CD14-positive monocyte (primary cell): ENCODE measurements around the gene CAMK1D. TPM values are rescaled to one million over a fixed set of nuclear protein-coding genes. Genes with fewer than 3 reads are reported as not detected.

ENCODE experiments used
- DNase-seq, 3 donors: peaks; one replicate each; pipeline ENCODE4 v3.0.0-alpha.2; 2011 to 2022
- H2AFZ ChIP-seq: 2 replicates; pipeline ENCODE4 v1.6.0; 2012; ENCODE audit warnings: mild to moderate bottlenecking, low read depth, low read length, inconsistent platforms; ENCODE audit not compliant: insufficient read depth, poor library complexity, severe bottlenecking
- H3K27ac ChIP-seq, 2 donors: 1 replicate in 1 of 2; 2 replicates in 1 of 2; pipeline ENCODE4 v1.5.1; 2012 to 2013; ENCODE audit warnings: low read length in 2 of 2, control low read depth in 1 of 2, inconsistent platforms in 1 of 2, low read depth in 1 of 2, mild to moderate bottlenecking in 1 of 2
- H3K27me3 ChIP-seq, 2 donors: one replicate each; pipeline versions ENCODE4 v1.6.0 to v1.6.1; 2011 to 2013; ENCODE audit warnings: low read length in 2 of 2; ENCODE audit not compliant: control insufficient read depth in 2 of 2, insufficient read depth in 2 of 2
- H3K36me3 ChIP-seq, 2 donors: replicated peaks in 1 of 2; 1 replicate in 1 of 2; 2 replicates in 1 of 2; pipeline versions ENCODE4 v1.5.1 to v1.6.1; 2012 to 2013; ENCODE audit warnings: low read length in 2 of 2, control low read depth in 1 of 2, inconsistent platforms in 1 of 2, mild to moderate bottlenecking in 1 of 2; ENCODE audit not compliant: insufficient read depth in 2 of 2, control insufficient read depth in 1 of 2
- H3K4me1 ChIP-seq, 2 donors: 1 replicate in 1 of 2; 2 replicates in 1 of 2; pipeline versions ENCODE4 v1.5.1 to v1.6.1; 2012 to 2013; ENCODE audit warnings: low read length in 2 of 2, control low read depth in 1 of 2, inconsistent platforms in 1 of 2, mild to moderate bottlenecking in 1 of 2, moderate library complexity in 1 of 2; ENCODE audit not compliant: insufficient read depth in 2 of 2, control insufficient read depth in 1 of 2
- H3K4me2 ChIP-seq: replicated peaks from 2 replicates; pipeline ENCODE3; 2012; ENCODE audit warnings: low read length, moderate library complexity, mild to moderate bottlenecking; ENCODE audit not compliant: poor library complexity, severe bottlenecking; ENCODE audit errors: extremely low read depth
- H3K4me3 ChIP-seq, 3 experiments: fragments of 200-600 bp in 1 of 3; sonication (generic) in 1 of 3; replicated peaks in 1 of 3; 1 replicate in 2 of 3; 2 replicates in 1 of 3; pipeline ENCODE4 v1.5.1; 2011 to 2013; ENCODE audit warnings: low read length in 3 of 3, mild to moderate bottlenecking in 3 of 3, control low read depth in 2 of 3, low read depth in 2 of 3, inconsistent platforms in 1 of 3, moderate library complexity in 1 of 3
- H3K79me2 ChIP-seq: 2 replicates; pipeline ENCODE4 v1.6.0; 2012; ENCODE audit warnings: mild to moderate bottlenecking, control low read depth, inconsistent platforms, low read length, moderate library complexity; ENCODE audit not compliant: insufficient read depth
- H3K9ac ChIP-seq: 2 replicates; pipeline ENCODE4 v1.6.0; 2017; ENCODE audit warnings: low read length, mild to moderate bottlenecking; ENCODE audit not compliant: insufficient read depth, poor library complexity, severe bottlenecking
- H3K9me3 ChIP-seq, 2 donors: replicated peaks in 1 of 2; 1 replicate in 1 of 2; 2 replicates in 1 of 2; pipeline versions ENCODE4 v1.5.1 to v1.6.1; 2012 to 2013; ENCODE audit warnings: low read length in 2 of 2, control low read depth in 1 of 2; ENCODE audit not compliant: control insufficient read depth in 1 of 2, insufficient read depth in 1 of 2
- H4K20me1 ChIP-seq: 2 replicates; pipeline ENCODE4 v1.6.0; 2012; ENCODE audit warnings: mild to moderate bottlenecking, low read length, control low read depth, moderate library complexity; ENCODE audit not compliant: insufficient read depth
- H3K27ac Mint-ChIP-seq, 7 donors: one replicate each; pipeline ENCODE4 v1.8.0; 2020; ENCODE audit warnings: mild to moderate bottlenecking in 7 of 7, mixed read lengths in 7 of 7, moderate library complexity in 6 of 7, inconsistent platforms in 2 of 7
- H3K27me3 Mint-ChIP-seq, 3 donors: one replicate each; pipeline ENCODE4 v1.8.0; 2021 to 2022; ENCODE audit warnings: low read depth in 3 of 3, mild to moderate bottlenecking in 3 of 3, mixed read lengths in 3 of 3, moderate library complexity in 3 of 3, inconsistent platforms in 1 of 3
- H3K36me3 Mint-ChIP-seq, 2 donors: one replicate each; pipeline ENCODE4 v1.8.0; 2020; ENCODE audit warnings: mixed read lengths in 2 of 2, inconsistent platforms in 1 of 2, mild to moderate bottlenecking in 1 of 2
- H3K4me1 Mint-ChIP-seq: one replicate; pipeline ENCODE4 v1.8.0; 2020; ENCODE audit warnings: mild to moderate bottlenecking, mixed read lengths
- H3K4me3 Mint-ChIP-seq, 2 donors: one replicate each; pipeline ENCODE4 v1.8.0; 2020; ENCODE audit warnings: mild to moderate bottlenecking in 2 of 2, mixed read lengths in 2 of 2, moderate library complexity in 1 of 2
- H3K9me3 Mint-ChIP-seq, 7 donors: one replicate each; pipeline ENCODE4 v1.8.0; 2020 to 2022; ENCODE audit warnings: mixed read lengths in 7 of 7, mild to moderate bottlenecking in 6 of 7, moderate library complexity in 6 of 7, inconsistent platforms in 2 of 7
- WGBS: methylation state at CpG from one replicate; pipeline ENCODE4 v1.1.5; 2013; ENCODE audit warnings: missing lambda C conversion rate; ENCODE audit not compliant: insufficient coverage; 5-methylcytosine and 5-hydroxymethylcytosine counted together
- intact Hi-C, 2 donors: fragments of 100-400 bp; cut with micrococcal nuclease; formaldehyde crosslinking; loops; one replicate each; pipeline versions ENCODE4 v1.15.0 to v1.15.1; 2023
- polyA plus RNA-seq, 3 donors: library from polyadenylated mRNA; depleted of rRNA in 1 of 3; unstranded in 2 of 3; stranded (reverse) in 1 of 3; fragments of 300-500 nt in 2 of 3; fragments of >200 nt in 1 of 3; fragmentation: Illumina TruSeq in 2 of 3; gene quantifications; 1 replicate in 2 of 3; 2 replicates in 1 of 3; pipeline ENCODE4 v1.2.3, GENCODE V29; 2012 to 2021
- TF ChIP-seq, protein P1 (sequence below): fragments of 200-600 bp; IDR thresholded peaks from one replicate; pipeline ENCODE4 v1.8.0; 2022; ENCODE audit warnings: antibody characterized with exemption, mild to moderate bottlenecking

Gene CAMK1D
- polyA plus RNA-seq, 3 donors: 6.7 to 11.8 (median 7.1) TPM

DNA sequence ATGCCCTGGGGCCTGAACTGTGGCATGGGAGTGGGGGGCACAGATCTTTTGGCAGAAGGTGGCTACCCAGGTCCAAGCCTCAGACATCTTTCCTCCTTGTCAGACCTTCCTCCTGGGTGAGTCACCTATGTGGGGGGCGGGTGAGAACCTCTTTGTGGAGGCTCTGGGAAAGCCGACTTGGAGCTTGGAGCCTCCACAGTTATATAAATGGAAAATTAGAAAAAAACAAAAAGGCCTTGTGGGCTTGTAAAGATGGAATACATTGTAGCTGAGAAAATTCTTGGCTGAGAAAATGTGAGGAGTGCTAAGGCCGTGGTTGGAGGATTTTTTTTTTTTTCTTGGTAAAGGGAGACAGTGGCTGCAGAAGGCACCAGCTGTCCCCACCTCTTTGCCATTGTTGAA lies 359.7 kb downstream of the CAMK1D start:
- TF ChIP-seq, protein P1, sequence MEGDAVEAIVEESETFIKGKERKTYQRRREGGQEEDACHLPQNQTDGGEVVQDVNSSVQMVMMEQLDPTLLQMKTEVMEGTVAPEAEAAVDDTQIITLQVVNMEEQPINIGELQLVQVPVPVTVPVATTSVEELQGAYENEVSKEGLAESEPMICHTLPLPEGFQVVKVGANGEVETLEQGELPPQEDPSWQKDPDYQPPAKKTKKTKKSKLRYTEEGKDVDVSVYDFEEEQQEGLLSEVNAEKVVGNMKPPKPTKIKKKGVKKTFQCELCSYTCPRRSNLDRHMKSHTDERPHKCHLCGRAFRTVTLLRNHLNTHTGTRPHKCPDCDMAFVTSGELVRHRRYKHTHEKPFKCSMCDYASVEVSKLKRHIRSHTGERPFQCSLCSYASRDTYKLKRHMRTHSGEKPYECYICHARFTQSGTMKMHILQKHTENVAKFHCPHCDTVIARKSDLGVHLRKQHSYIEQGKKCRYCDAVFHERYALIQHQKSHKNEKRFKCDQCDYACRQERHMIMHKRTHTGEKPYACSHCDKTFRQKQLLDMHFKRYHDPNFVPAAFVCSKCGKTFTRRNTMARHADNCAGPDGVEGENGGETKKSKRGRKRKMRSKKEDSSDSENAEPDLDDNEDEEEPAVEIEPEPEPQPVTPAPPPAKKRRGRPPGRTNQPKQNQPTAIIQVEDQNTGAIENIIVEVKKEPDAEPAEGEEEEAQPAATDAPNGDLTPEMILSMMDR: no peak
- Mint-ChIP-seq H3K9me3 (peaks cover 0 to 5% (median 0%) of the 10 kb centered on the region in 7 donors), H3K27ac (no peak overlapping the region), H3K4me1 (peaks cover 15% of the 10 kb centered on the region), H3K4me3 (no peak overlapping the region), H3K36me3 (no peaks in the 10 kb centered on the region), H3K27me3 (peaks cover 0 to 5% (median 0%) of the 10 kb centered on the region in 3 donors)
- Histone ChIP-seq H3K4me1 (peaks cover 0 to 2% of the 10 kb centered on the region in 2 donors), H3K9me3 (peaks cover 0 to 4% of the 10 kb centered on the region in 2 donors), H3K9ac (no peak overlapping the region), H3K27me3 (no peaks in the 10 kb centered on the region), H3K36me3 (no peaks in the 10 kb centered on the region), H2AFZ (no peak overlapping the region), H3K79me2 (no peaks in the 10 kb centered on the region), H3K4me3 (no peak overlapping the region), H3K4me2 (no peak overlapping the region), H4K20me1 (peaks cover 22% of the 10 kb centered on the region), H3K27ac (no peak overlapping the region)
- 100% methylated on average over 2 of the region's 3 CpGs for whole genome bisulfite sequencing
- DNase-seq: no peak
- intact Hi-C loops: no loop called here

DNA sequence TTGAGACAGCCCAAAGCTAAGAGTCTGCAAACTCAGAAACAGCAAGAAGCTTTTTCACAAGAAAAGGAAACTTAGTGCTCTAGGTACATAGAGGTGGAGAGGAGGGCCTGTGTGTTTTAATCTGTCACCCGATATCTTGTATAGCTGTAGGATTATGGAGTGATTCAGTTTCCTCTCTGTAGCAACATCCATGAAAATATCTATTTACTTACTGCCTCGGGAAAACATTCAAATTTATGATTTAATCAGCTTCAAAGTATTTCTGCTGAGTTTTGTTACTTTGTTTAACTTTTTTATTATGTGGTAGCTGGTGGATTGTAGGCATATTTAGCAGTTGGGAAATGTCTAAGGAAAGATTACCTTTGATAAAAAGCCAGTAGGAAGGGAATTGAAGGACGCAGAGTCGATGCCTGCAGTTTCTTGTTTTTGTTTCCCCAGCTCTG lies 360.2 kb downstream of the CAMK1D start:
- no peak for DNase-seq
- Mint-ChIP-seq H3K36me3 (no peaks in the 10 kb centered on the region), H3K27me3 (peaks cover 0 to 5% (median 0%) of the 10 kb centered on the region in 3 donors), H3K9me3 (peaks cover 0 to 5% (median 0%) of the 10 kb centered on the region in 7 donors), H3K27ac (no peak overlapping the region), H3K4me3 (no peak overlapping the region), H3K4me1 (peaks cover 11% of the 10 kb centered on the region)
- intact Hi-C loops: no loop called here
- no peaks in the 10 kb centered on the region for H3K36me3 ChIP-seq
- H3K9me3 ChIP-seq: peaks cover 0 to 4% of the 10 kb centered on the region in 2 donors
- no peak overlapping the region for H3K4me3 ChIP-seq
- TF ChIP-seq, protein P1: no peak
- H4K20me1 ChIP-seq: peaks cover 22% of the 10 kb centered on the region
- no peak overlapping the region for H3K27ac ChIP-seq
- H3K4me2 ChIP-seq: no peak overlapping the region
- no peaks in the 10 kb centered on the region for H3K79me2 ChIP-seq
- no CpG with 5 or more reads among the region's 4 CpGs for WGBS
- H3K27me3 ChIP-seq: no peaks in the 10 kb centered on the region
- H3K9ac ChIP-seq: no peak overlapping the region
- H2AFZ ChIP-seq: no peak overlapping the region
- peaks cover 0 to 2% of the 10 kb centered on the region in 2 donors for H3K4me1 ChIP-seq
